GM10266 (cell line): Measurements from ENCODE around the gene CORO2B.

ENCODE experiments used
- DNase-seq: peaks from one replicate; pipeline ENCODE4 v3.0.0; 2012; ENCODE audit errors: extremely low spot score
- CTCF ChIP-seq: IDR thresholded peaks from 2 replicates; pipeline ENCODE4 v1.5.1; 2012; ENCODE audit warnings: mild to moderate bottlenecking, low read depth; ENCODE audit not compliant: control insufficient read depth, insufficient read depth; ENCODE audit errors: missing control alignments

Gene CORO2B

DNA sequence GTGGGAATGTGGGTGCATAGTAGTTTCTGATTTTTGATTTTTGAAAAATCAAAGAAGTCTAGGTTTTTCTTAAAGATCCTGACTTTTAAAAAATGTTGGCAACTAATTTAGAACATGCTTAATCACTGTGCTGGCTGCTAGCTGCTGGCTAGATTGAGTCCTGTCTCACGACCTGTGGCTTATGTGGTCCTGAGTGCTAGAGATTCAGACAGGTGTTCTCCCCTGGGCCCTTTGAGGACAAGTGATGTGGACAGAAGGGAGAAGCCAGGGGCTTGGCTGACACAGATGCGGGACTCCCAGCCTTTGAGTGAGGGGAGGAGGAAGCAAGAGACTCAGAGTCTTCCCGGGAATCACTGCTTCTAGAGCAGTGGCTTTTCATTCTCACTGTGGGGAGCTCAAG, 47.5 kb downstream of the CORO2B start:
- no peak for TF ChIP-seq CTCF
- no peak for DNase-seq

DNA sequence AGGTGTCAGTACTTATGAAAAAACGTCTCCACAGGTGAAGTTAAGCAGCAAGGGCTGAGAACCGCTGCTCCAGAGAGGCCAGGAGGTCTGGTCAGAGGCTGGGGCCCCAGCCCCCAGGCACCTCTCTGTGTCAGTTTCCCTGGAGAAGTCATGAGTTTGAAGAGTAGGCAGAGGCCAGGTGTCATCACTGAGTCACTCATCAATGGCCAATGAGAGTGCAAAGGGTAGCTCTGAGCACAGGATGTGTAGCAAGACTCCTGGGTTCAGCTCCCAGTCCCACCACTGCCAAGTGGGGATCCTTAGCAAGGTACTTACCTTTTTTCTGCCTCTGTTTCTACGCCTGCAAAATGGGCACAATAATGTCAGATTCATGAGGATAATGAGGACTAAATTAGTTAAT, 47.9 kb downstream of the CORO2B start:
- DNase-seq: no peak
- TF ChIP-seq CTCF: no peak

GRCh38 chr15:68627476-68627875, 48.7 kb downstream of the CORO2B start:
- DNase-seq: no peak
- TF ChIP-seq CTCF: no peak

GRCh38 chr15:68627995-68628394, 49.2 kb downstream of the CORO2B start:
- TF ChIP-seq CTCF: no peak
- no peak for DNase-seq

DNA sequence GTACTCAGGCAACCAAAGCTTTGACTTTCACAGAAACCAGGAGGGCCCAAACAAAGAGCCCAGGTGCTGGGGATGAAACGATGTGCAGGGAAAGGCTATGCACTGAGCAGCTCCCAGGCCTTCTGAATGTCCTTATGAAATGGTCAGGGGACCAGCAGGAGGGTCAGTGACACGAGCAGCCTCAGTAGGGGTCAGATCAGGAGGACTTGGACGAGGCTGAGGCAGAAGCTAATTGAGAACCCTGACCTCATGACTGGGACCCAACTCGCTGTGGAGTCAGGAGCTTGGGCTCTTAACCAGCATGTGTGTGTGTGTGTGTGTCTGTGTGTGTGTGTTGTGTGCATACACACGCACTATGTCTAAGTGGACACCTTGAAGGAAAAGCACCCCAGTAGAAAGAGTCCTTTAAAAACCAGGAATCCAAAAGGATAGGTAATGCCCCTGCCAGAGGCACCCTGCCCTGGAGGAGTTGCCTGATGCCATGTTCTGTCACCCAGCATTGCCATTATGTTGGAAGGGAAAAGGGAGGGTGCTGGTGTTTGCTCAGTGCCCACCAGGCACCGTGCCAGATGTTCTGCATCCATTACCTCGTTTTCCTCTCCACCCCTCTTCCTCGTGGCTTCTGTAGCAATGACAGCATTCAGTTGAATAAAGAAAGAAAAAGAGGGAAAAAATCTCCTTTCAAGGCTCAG, 50.9 kb downstream of the CORO2B start:
- DNase-seq: no peak
- no peak for TF ChIP-seq CTCF

- no peak for DNase-seq
- TF ChIP-seq CTCF: no peak
Observed at GRCh38 chr15:68630211-68630555, 51.4 kb downstream of the CORO2B start.

- DNase-seq: no peak
Observed at GRCh38 chr15:68630836-68631235, 52.0 kb downstream of the CORO2B start.

More at GRCh38 chr15:68630836-68631235, 52.0 kb downstream of the CORO2B start:
- TF ChIP-seq CTCF: no peak
